Measurements from ENCODE around the gene LRR1. TPM values are rescaled to one million over a fixed set of nuclear protein-coding genes. Genes with fewer than 3 reads are reported as not detected.
"Not testable (repeated sequence)": the region's sequence is repeated elsewhere in the genome, so short reads cannot be mapped to it uniquely, and the experiment has no call there.

LRR1 gene
- total RNA-seq, 2 donors from 2014 or later: 24.3 to 39.8 TPM

- H3K27me3 ChIP-seq: no peaks in the 10 kb centered on the region
- H3K36me3 ChIP-seq: no peaks in the 10 kb centered on the region
- no peak overlapping the region for H3K4me3 ChIP-seq
- H3K4me1 ChIP-seq: no peaks in the 10 kb centered on the region
- no peaks in the 10 kb centered on the region for H3K9me3 ChIP-seq
- no peak overlapping the region for H3K27ac ChIP-seq
- no peak overlapping the region for H3K9ac ChIP-seq (ENCODE audit: low read depth in 2 of 2, low read length in 2 of 2)
- intact Hi-C loops (cut with DNase I): no loop called here
- no peak for TF ChIP-seq CTCF (IDR thresholded peaks at IDR 0.05)
- no peak for DNase-seq
Measured at GRCh38 chr14:49653508-49653907, 54.8 kb downstream of the LRR1 start.

GRCh38 chr14:49654511-49654910 is 55.8 kb downstream of the LRR1 start:
- Histone ChIP-seq H3K4me3 (no peak overlapping the region), H3K4me1 (no peaks in the 10 kb centered on the region), H3K9me3 (no peaks in the 10 kb centered on the region), H3K36me3 (no peaks in the 10 kb centered on the region), H3K27me3 (no peaks in the 10 kb centered on the region), H3K9ac (ENCODE audit: low read depth in 2 of 2, low read length in 2 of 2) (no peak overlapping the region), H3K27ac (no peak overlapping the region)
- no peak for DNase-seq
- intact Hi-C loops (cut with DNase I): no loop called here
- no peak for TF ChIP-seq CTCF (IDR thresholded peaks at IDR 0.05)

GRCh38 chr14:49657500-49657899 is 58.8 kb downstream of the LRR1 start:
- H3K9ac ChIP-seq (ENCODE audit: low read depth in 2 of 2, low read length in 2 of 2); H3K9me3 ChIP-seq; intact Hi-C loops (cut with DNase I); H3K27ac ChIP-seq; H3K4me1 ChIP-seq; H3K4me3 ChIP-seq; H3K27me3 ChIP-seq; DNase-seq; H3K36me3 ChIP-seq: not testable (repeated sequence)

DNA sequence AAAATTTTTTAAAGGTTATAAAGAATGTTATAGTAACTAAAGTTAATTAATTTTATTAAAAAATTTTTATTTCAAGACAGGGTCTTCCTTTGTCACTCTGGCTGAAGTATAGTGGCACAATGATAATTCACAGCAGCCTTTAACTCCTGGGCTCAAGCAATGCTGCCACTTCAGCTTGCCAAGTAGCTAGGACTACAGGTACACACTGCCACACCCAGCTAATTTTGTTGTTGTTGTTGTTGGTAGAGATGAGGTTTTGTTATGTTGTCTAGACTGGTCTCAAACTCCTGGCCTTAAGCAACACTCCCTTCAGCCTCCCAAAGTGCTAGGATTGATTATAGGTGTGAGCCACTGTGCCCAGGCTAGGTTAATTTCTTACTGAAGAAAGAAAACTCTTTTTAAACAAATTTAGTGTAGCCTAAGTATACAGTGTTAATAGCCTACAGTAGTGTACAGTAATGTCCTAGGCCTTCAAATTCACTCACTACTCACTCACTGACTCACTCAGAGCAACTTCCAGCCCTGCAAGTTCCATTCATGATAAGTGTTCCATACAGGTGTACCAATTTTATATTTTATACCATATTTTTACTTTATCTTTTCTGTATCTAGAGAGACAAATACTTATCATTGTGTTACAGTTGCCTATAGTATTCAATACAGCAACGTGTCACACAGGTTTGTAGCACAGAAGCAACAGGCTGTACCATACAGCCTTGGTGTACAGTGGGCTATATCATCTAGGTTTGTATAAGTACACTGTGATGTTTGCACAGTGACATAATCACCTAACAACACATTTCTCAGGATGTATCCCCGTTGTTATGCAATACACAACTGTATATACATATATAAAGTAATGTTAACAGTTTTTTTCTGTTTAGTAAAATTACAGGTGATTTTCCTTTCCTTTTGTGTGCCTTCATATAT is 61.1 kb downstream of the LRR1 start:
- Histone ChIP-seq H3K9ac (ENCODE audit: low read depth in 2 of 2, low read length in 2 of 2) (no peak overlapping the region), H3K9me3 (no peaks in the 10 kb centered on the region), H3K27me3 (no peaks in the 10 kb centered on the region), H3K27ac (no peak overlapping the region), H3K36me3 (no peaks in the 10 kb centered on the region), H3K4me1 (no peaks in the 10 kb centered on the region), H3K4me3 (no peak overlapping the region)
- intact Hi-C loops (cut with DNase I): no loop called here
- TF ChIP-seq CTCF (IDR thresholded peaks at IDR 0.05): no peak
- no peak for DNase-seq

Other genes starting within 250 kb of the LRR1 start
- gene RPS29, start 12.6 kb upstream of the LRR1 start, total RNA-seq: 1,000 to 10,000 TPM; 1,421 to 1,478 TPM
- gene RPL36AL, start 21.7 kb downstream of the LRR1 start, total RNA-seq: 100 to 1,000 TPM; 197 to 198 TPM
- gene MGAT2, start 21.9 kb downstream of the LRR1 start, total RNA-seq: 10 to 100 TPM; 44.9 to 47.3 TPM
- gene DNAAF2, start 36.3 kb downstream of the LRR1 start, total RNA-seq: 1 to 10 TPM; 6.8 to 8.3 TPM
- gene POLE2, start 89.3 kb downstream of the LRR1 start, total RNA-seq: 10 to 100 TPM in 1 of 2 donors, 1 to 10 TPM in 1; 2.5 to 15.9 TPM
- gene KLHDC1, start 94.2 kb downstream of the LRR1 start, total RNA-seq: 1 to 10 TPM in 1 of 2 donors, under 1 TPM in 1; 0.94 to 2.5 TPM
- gene KLHDC2, start 169.2 kb downstream of the LRR1 start, total RNA-seq: 10 to 100 TPM; 37.5 to 68.7 TPM

Data from colonic mucosa (tissue), 4 donors.